ENCODE measurements around the gene EIF6.
"Not testable (repeated sequence)": the region's sequence is repeated elsewhere in the genome, so short reads cannot be mapped to it uniquely, and the experiment has no call there.

Gene EIF6

GRCh38 chr20:35326021-35326739 lies 41.6 kb upstream of the EIF6 start:
- no peak for DNase-seq (ENCODE audit: insufficient read length, low spot score)
- FAIRE-seq: peak; percentile 16
- TF ChIP-seq TAF1 (IDR thresholded peaks at IDR 0.05; ENCODE audit: low read depth, low read length) (no peak), POLR2A (IDR thresholded peaks at IDR 0.05; ENCODE audit: low read depth, low read length) (no peak), SPI1 (IDR thresholded peaks at IDR 0.05; ENCODE audit: low read depth, low read length) (peak; percentile 89), POU2F2 (IDR thresholded peaks at IDR 0.05; ENCODE audit: low read depth, low read length) (no peak), PAX5 (IDR thresholded peaks at IDR 0.05; ENCODE audit: insufficient read depth, low read length, severe bottlenecking) (no peak), POLR2AphosphoS5 (IDR thresholded peaks at IDR 0.05; ENCODE audit: low read depth, low read length) (no peak)

- TF ChIP-seq POLR2A (IDR thresholded peaks at IDR 0.05; ENCODE audit: low read depth, low read length) (no peak), TAF1 (IDR thresholded peaks at IDR 0.05; ENCODE audit: low read depth, low read length) (no peak), SPI1 (IDR thresholded peaks at IDR 0.05; ENCODE audit: low read depth, low read length) (no peak), POU2F2 (IDR thresholded peaks at IDR 0.05; ENCODE audit: low read depth, low read length) (no peak), POLR2AphosphoS5 (IDR thresholded peaks at IDR 0.05; ENCODE audit: low read depth, low read length) (no peak), PAX5 (IDR thresholded peaks at IDR 0.05; ENCODE audit: insufficient read depth, low read length, severe bottlenecking) (no peak)
- no peak for DNase-seq (ENCODE audit: insufficient read length, low spot score)
- no peak for FAIRE-seq
Measured at GRCh38 chr20:35325401-35325800, 40.8 kb upstream of the EIF6 start.

DNA sequence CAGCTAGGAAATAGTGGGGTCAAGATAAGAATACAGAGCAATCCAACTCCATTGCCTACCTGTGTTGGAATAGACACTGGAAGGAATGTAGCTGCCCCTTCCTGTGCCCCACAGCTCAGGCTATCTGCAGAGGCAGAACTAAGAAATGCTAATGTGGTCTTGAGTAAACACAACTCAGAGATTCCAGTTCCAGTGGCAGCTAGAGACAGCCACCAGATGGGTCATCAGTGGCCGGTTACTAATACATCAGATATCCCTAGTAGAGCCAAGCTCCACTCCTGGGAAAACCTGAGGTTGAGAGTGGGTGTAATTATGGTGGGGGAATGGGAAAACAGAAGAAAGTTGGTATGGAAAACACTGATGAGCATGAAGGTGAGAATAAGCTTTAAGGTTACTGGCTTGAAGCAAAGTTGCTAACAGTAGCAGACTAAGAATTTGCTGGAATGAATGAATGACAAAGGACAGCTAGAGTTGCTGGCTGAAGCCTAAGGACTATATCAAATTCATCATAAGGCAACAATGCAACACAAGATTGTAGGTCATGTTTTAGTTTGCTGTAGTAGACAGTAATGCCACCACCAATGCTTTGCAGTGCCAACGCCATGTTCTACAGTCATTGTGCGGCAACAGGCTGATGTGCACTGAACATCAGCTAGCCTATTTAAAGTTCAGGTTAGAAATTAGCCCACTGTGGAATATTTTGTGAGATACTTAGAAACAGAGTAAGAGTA lies 36.0 kb upstream of the EIF6 start:
- no peak for TF ChIP-seq TAF1 (IDR thresholded peaks at IDR 0.05; ENCODE audit: low read depth, low read length)
- no peak for TF ChIP-seq POLR2AphosphoS5 (IDR thresholded peaks at IDR 0.05; ENCODE audit: low read depth, low read length)
- no peak for TF ChIP-seq PAX5 (IDR thresholded peaks at IDR 0.05; ENCODE audit: insufficient read depth, low read length, severe bottlenecking)
- no peak for TF ChIP-seq SPI1 (IDR thresholded peaks at IDR 0.05; ENCODE audit: low read depth, low read length)
- no peak for TF ChIP-seq POU2F2 (IDR thresholded peaks at IDR 0.05; ENCODE audit: low read depth, low read length)
- FAIRE-seq: no peak
- no peak for DNase-seq (ENCODE audit: insufficient read length, low spot score)

DNA sequence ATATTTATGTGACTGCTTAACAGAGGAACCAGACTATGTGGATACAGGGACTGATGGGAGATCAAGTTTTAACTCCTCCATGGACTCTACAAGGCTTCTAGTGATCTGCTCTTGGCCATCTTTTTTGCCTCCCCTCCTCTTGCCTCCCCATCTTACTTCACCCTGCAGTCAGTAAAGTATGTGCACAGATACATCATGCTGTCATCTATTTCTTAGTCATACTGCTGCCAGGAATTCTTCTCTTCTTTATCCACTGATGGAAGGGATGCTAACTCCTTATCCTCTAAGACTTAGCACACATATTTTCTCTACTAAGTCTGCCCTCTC lies 35.3 kb upstream of the EIF6 start:
- FAIRE-seq (no peak), DNase-seq (ENCODE audit: insufficient read length, low spot score) (no peak)
- no peak for TF ChIP-seq POU2F2 (IDR thresholded peaks at IDR 0.05; ENCODE audit: low read depth, low read length)
- TF ChIP-seq TAF1 (IDR thresholded peaks at IDR 0.05; ENCODE audit: low read depth, low read length): no peak
- no peak for TF ChIP-seq POLR2AphosphoS5 (IDR thresholded peaks at IDR 0.05; ENCODE audit: low read depth, low read length)
- no peak for TF ChIP-seq SPI1 (IDR thresholded peaks at IDR 0.05; ENCODE audit: low read depth, low read length)
- TF ChIP-seq PAX5 (IDR thresholded peaks at IDR 0.05; ENCODE audit: insufficient read depth, low read length, severe bottlenecking): no peak
- no peak for TF ChIP-seq POLR2A (IDR thresholded peaks at IDR 0.05; ENCODE audit: low read depth, low read length)

DNA sequence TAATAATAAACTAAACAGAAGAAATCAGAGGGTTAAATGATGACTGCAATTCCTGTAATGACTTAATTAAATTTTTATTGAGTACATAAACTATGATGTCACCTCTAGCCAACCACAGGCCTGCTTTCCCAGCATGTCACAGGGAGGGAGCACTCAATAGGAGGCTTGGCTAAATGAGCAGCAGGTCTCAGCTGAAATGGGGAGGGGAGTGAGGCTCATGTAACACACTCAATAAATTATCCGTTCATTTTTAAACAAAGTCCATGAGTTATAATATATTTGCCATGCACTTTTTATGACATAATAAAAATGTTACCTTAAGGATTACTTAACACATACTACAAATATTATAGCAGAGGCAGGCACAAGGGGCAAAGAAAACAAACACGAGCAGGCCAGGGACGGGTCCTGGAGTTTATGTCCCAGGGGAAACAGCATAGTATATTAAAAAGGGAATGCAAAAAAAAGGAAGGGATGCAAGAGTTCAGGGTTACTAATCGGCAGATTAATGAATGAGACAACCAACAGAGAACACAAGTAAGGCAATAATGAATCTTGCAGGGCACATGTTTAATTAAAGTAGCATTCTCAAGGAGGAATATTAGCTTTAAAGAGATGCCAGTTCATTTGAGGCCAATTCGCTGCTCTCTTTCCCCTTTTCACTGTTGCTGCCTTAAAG lies 34.8 kb upstream of the EIF6 start:
- DNase-seq (ENCODE audit: insufficient read length, low spot score): no peak
- no peak for FAIRE-seq
- TF ChIP-seq POU2F2 (IDR thresholded peaks at IDR 0.05; ENCODE audit: low read depth, low read length) (no peak), POLR2AphosphoS5 (IDR thresholded peaks at IDR 0.05; ENCODE audit: low read depth, low read length) (no peak), SPI1 (IDR thresholded peaks at IDR 0.05; ENCODE audit: low read depth, low read length) (no peak), POLR2A (IDR thresholded peaks at IDR 0.05; ENCODE audit: low read depth, low read length) (no peak), PAX5 (IDR thresholded peaks at IDR 0.05; ENCODE audit: insufficient read depth, low read length, severe bottlenecking) (no peak), TAF1 (IDR thresholded peaks at IDR 0.05; ENCODE audit: low read depth, low read length) (no peak)

DNA sequence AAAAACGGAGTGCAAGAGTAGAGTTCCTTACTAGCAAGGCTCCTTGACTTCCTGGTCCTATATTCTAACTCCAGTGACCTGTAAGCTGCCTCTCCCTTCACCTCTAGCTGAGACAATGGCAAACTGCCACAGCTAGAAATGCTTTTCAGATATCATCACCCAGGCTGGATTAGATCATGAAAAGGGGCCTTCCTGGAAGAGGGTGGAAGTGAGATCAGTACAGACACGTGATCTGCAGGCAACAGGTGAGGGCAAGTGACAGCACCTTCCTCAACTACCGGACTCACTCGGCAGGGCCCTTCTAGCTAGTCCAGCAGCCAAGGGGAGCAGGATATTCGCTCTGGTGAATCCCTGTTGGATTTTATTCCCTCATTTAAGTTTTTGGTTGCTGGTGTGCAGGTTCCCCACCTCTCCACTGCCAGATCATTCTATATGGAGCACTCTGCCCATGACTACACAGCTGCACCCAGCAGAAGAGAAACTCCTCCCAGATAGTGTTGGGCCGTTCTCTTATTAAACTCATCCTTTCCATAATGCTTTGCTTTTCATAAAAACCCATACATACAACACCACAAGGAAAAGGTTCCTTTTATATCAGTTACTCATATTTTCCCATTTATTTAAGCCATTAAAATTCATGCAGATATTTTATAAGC lies 34.1 kb upstream of the EIF6 start:
- TF ChIP-seq PAX5 (IDR thresholded peaks at IDR 0.05; ENCODE audit: insufficient read depth, low read length, severe bottlenecking): no peak
- TF ChIP-seq POLR2AphosphoS5 (IDR thresholded peaks at IDR 0.05; ENCODE audit: low read depth, low read length): no peak
- no peak for DNase-seq (ENCODE audit: insufficient read length, low spot score)
- FAIRE-seq: no peak

DNA sequence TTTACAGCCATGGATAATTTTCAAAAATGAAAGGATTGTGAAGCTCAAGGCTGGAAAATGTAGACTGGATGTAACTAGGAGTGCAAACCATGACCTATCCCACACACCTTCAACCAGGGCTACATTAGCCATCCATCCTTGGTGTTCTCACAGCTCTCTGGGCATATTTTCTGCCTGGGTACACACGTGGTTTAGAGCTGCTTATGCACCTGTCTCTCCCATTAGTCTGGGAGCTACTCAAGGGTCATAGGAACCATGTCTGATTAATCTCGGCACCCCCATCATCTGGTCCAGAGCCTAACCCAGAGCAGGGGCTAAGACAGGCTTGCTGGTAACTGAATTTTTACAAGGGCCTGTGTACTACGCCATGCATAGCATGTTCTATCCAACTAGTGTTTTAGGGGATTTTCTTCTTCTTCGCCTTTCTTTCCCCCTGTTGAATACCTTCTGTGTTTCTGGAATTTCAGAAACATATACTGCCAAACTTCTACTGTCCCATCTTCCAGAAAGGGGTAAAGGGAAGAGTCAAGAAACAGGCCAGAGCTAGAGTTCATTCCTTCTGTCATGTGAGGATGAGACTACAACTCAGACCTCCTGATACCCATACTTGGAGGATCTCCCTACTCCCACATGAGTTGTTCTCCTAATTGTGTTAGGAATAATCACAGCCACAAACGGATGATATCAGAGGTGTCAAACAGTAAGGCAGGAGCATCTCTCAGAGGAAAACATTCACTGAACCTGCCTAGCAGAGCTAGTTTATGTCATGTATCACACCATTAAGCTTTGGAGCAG lies 33.0 kb upstream of the EIF6 start:
- no peak for TF ChIP-seq SPI1 (IDR thresholded peaks at IDR 0.05; ENCODE audit: low read depth, low read length)
- no peak for TF ChIP-seq POLR2A (IDR thresholded peaks at IDR 0.05; ENCODE audit: low read depth, low read length)
- TF ChIP-seq POU2F2 (IDR thresholded peaks at IDR 0.05; ENCODE audit: low read depth, low read length): no peak
- no peak for TF ChIP-seq POLR2AphosphoS5 (IDR thresholded peaks at IDR 0.05; ENCODE audit: low read depth, low read length)
- TF ChIP-seq PAX5 (IDR thresholded peaks at IDR 0.05; ENCODE audit: insufficient read depth, low read length, severe bottlenecking): no peak
- no peak for TF ChIP-seq TAF1 (IDR thresholded peaks at IDR 0.05; ENCODE audit: low read depth, low read length)
- no peak for FAIRE-seq
- DNase-seq (ENCODE audit: insufficient read length, low spot score): no peak

DNA sequence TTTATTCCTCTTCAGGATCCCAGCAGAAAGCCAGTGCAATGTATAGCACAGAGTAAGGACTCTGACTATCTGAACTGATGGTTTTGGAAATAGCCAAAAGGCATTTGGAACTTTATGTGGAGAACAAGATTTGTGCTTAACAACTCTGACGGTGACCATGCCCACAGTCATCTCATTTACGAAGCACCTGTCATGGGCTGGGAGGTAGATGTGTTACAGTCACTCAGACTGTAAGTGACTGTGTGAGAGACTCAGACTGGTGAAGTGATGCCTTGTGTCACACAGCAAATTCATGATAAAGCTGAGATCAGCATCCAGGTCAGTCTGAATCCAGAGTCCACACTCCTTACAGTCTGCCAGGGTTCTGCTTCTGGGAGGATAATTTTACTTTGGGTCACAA lies 31.5 kb upstream of the EIF6 start:
- no peak for FAIRE-seq
- TF ChIP-seq POU2F2 (IDR thresholded peaks at IDR 0.05; ENCODE audit: low read depth, low read length): no peak
- no peak for TF ChIP-seq POLR2AphosphoS5 (IDR thresholded peaks at IDR 0.05; ENCODE audit: low read depth, low read length)
- no peak for DNase-seq (ENCODE audit: insufficient read length, low spot score)

GRCh38 chr20:35315632-35316020 lies 31.1 kb upstream of the EIF6 start:
- FAIRE-seq; DNase-seq (ENCODE audit: insufficient read length, low spot score): not testable (repeated sequence)

Data from GM12891 (cell line).